ENCODE data around the gene DAB2IP.

DAB2IP gene

GRCh38 chr9:121749614-121750013, 98.2 kb downstream of the DAB2IP start:
- Histone ChIP-seq H3F3A (ENCODE audit: control insufficient read depth, insufficient read depth) (no peaks in the 10 kb centered on the region), H3K4me3 (ENCODE audit: low read length) (no peak overlapping the region), H3K9me2 (replicated peaks; ENCODE audit: control insufficient read depth, low read length) (no peaks in the 10 kb centered on the region), H3K79me2 (ENCODE audit: control insufficient read depth, low read length) (no peaks in the 10 kb centered on the region), H3K27me3 (ENCODE audit: control insufficient read depth, low read length) (no peaks in the 10 kb centered on the region), H3K9me3 (ENCODE audit: control insufficient read depth, insufficient read depth, low read length) (no peaks in the 10 kb centered on the region), H3K4me2 (ENCODE audit: low read length) (no peak overlapping the region), H3K27ac (ENCODE audit: low read depth, low read length) (no peak overlapping the region), H4K20me1 (ENCODE audit: control insufficient read depth, insufficient read depth, low read depth, low read length) (no peaks in the 10 kb centered on the region), H3K36me3 (ENCODE audit: control insufficient read depth, low read length) (no peaks in the 10 kb centered on the region), H3K4me1 (ENCODE audit: control insufficient read depth, low read length) (peaks cover 2% of the 10 kb centered on the region)
- no peak for TF ChIP-seq CTCF (IDR thresholded peaks at IDR 0.05; ENCODE audit: low read depth, low read length, poor library complexity, severe bottlenecking)
- TF ChIP-seq EZH2phosphoT487 (IDR thresholded peaks at IDR 0.05; ENCODE audit: borderline replicate concordance, low read length): no peak

- Histone ChIP-seq H3K36me3 (ENCODE audit: control insufficient read depth, low read length) (no peaks in the 10 kb centered on the region), H3K4me3 (ENCODE audit: low read length) (no peak overlapping the region), H3F3A (ENCODE audit: control insufficient read depth, insufficient read depth) (no peaks in the 10 kb centered on the region), H3K9me2 (replicated peaks; ENCODE audit: control insufficient read depth, low read length) (no peaks in the 10 kb centered on the region), H3K4me1 (ENCODE audit: control insufficient read depth, low read length) (no peaks in the 10 kb centered on the region; the same call in 1 of the 2 replicates), H3K9me3 (ENCODE audit: control insufficient read depth, insufficient read depth, low read length) (no peaks in the 10 kb centered on the region), H3K27ac (ENCODE audit: low read depth, low read length) (no peak overlapping the region), H3K4me2 (ENCODE audit: low read length) (no peak overlapping the region), H3K27me3 (ENCODE audit: control insufficient read depth, low read length) (no peaks in the 10 kb centered on the region), H3K79me2 (ENCODE audit: control insufficient read depth, low read length) (no peaks in the 10 kb centered on the region), H4K20me1 (ENCODE audit: control insufficient read depth, insufficient read depth, low read depth, low read length) (no peaks in the 10 kb centered on the region)
- TF ChIP-seq CTCF (IDR thresholded peaks at IDR 0.05; ENCODE audit: low read depth, low read length, poor library complexity, severe bottlenecking) (no peak), EZH2phosphoT487 (IDR thresholded peaks at IDR 0.05; ENCODE audit: borderline replicate concordance, low read length) (no peak)
Observed at GRCh38 chr9:121750259-121750714, 98.9 kb downstream of the DAB2IP start.

- Histone ChIP-seq H3K4me3 (ENCODE audit: low read length) (no peak overlapping the region), H3K9me2 (replicated peaks; ENCODE audit: control insufficient read depth, low read length) (no peaks in the 10 kb centered on the region), H3K27me3 (ENCODE audit: control insufficient read depth, low read length) (no peaks in the 10 kb centered on the region), H4K20me1 (ENCODE audit: control insufficient read depth, insufficient read depth, low read depth, low read length) (no peaks in the 10 kb centered on the region), H3K79me2 (ENCODE audit: control insufficient read depth, low read length) (no peaks in the 10 kb centered on the region), H3F3A (ENCODE audit: control insufficient read depth, insufficient read depth) (no peaks in the 10 kb centered on the region), H3K36me3 (ENCODE audit: control insufficient read depth, low read length) (no peaks in the 10 kb centered on the region), H3K9me3 (ENCODE audit: control insufficient read depth, insufficient read depth, low read length) (no peaks in the 10 kb centered on the region), H3K27ac (ENCODE audit: low read depth, low read length) (no peak overlapping the region), H3K4me2 (ENCODE audit: low read length) (no peak overlapping the region), H3K4me1 (ENCODE audit: control insufficient read depth, low read length) (no peaks in the 10 kb centered on the region; the same call in 1 of the 2 replicates)
- TF ChIP-seq CTCF (IDR thresholded peaks at IDR 0.05; ENCODE audit: low read depth, low read length, poor library complexity, severe bottlenecking): no peak
- no peak for TF ChIP-seq EZH2phosphoT487 (IDR thresholded peaks at IDR 0.05; ENCODE audit: borderline replicate concordance, low read length)
Observed at GRCh38 chr9:121750715-121751623, 99.5 kb downstream of the DAB2IP start.
